HEK293 (cell line): ENCODE measurements around the gene TBC1D19.

Experiments
- FEZF1 ChIP-seq: fragments of 450-650 bp; formaldehyde crosslinking; IDR thresholded peaks from 2 replicates; pipeline ENCODE4 v1.5.1; 2016; ENCODE audit warnings: missing biosample characterization, missing genetic modification characterization
- KLF9 ChIP-seq: fragments of 450-650 bp; formaldehyde crosslinking; IDR thresholded peaks from 2 replicates; pipeline ENCODE4 v1.5.1; 2016; ENCODE audit warnings: missing biosample characterization, missing genetic modification characterization, low read depth
- ZNF146 ChIP-seq: fragments of 450-650 bp; formaldehyde crosslinking; IDR thresholded peaks from 2 replicates; pipeline ENCODE4 v1.5.1; 2016; ENCODE audit warnings: missing biosample characterization, missing genetic modification characterization
- TF ChIP-seq, protein P1 (sequence below): fragments of 450-650 bp; formaldehyde crosslinking; IDR thresholded peaks from 2 replicates; pipeline ENCODE4 v1.5.1; 2016; ENCODE audit warnings: missing biosample characterization, missing genetic modification characterization

DNA sequence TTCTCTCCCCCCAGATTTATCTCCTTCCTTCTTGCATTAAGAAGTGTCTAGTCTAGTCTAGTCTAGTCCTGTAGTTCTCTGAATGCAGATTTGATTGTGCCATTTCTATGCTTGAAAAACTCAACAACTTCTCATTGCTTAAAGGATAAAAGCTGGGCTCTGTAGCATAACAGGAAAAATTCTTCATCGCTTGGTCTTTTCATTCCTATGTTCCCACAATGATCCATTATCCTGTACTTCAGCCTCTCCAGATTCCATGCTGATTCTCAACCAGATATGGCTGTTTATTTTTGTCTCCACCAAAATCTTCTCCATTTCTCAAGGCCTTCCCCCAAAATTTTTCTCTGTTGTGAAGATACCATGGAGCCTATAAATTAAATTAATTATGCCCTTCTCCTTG, 173.9 kb downstream of the TBC1D19 start:
- TF ChIP-seq, protein P1, sequence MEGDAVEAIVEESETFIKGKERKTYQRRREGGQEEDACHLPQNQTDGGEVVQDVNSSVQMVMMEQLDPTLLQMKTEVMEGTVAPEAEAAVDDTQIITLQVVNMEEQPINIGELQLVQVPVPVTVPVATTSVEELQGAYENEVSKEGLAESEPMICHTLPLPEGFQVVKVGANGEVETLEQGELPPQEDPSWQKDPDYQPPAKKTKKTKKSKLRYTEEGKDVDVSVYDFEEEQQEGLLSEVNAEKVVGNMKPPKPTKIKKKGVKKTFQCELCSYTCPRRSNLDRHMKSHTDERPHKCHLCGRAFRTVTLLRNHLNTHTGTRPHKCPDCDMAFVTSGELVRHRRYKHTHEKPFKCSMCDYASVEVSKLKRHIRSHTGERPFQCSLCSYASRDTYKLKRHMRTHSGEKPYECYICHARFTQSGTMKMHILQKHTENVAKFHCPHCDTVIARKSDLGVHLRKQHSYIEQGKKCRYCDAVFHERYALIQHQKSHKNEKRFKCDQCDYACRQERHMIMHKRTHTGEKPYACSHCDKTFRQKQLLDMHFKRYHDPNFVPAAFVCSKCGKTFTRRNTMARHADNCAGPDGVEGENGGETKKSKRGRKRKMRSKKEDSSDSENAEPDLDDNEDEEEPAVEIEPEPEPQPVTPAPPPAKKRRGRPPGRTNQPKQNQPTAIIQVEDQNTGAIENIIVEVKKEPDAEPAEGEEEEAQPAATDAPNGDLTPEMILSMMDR (tag by site-specific recombination) = no peak
- TF ChIP-seq FEZF1 (no peak), ZNF146 (tag by site-specific recombination) (no peak), KLF9 (tag by site-specific recombination) (no peak)
